Measurements from ENCODE around the gene XAB2.

Gene XAB2

GRCh38 chr19:7600721-7601120 is 28.6 kb downstream of the XAB2 start:
- no peak for DNase-seq (ENCODE audit: low read depth, low spot score)
- in situ Hi-C loops (cut with HindIII; ENCODE audit: low sequenced_read_pairs) = no loop called here
- no peak overlapping the region for H3K4me3 ChIP-seq (ENCODE audit: low read depth, low read length)
- no peak for TF ChIP-seq CTCF (IDR thresholded peaks at IDR 0.05; ENCODE audit: low read depth, low read length)

GRCh38 chr19:7598180-7598579 is 31.2 kb downstream of the XAB2 start:
- DNase-seq (ENCODE audit: low read depth, low spot score) = no peak
- in situ Hi-C loops (cut with HindIII; ENCODE audit: low sequenced_read_pairs) = no loop called here
- H3K4me3 ChIP-seq (ENCODE audit: low read depth, low read length) = no peak overlapping the region
- no peak for TF ChIP-seq CTCF (IDR thresholded peaks at IDR 0.05; ENCODE audit: low read depth, low read length)

- in situ Hi-C loops (cut with HindIII; ENCODE audit: low sequenced_read_pairs) = no loop called here
- DNase-seq (ENCODE audit: low read depth, low spot score) = no peak
- no peak overlapping the region for H3K4me3 ChIP-seq (ENCODE audit: low read depth, low read length)
- TF ChIP-seq CTCF (IDR thresholded peaks at IDR 0.05; ENCODE audit: low read depth, low read length) = no peak
Measured at GRCh38 chr19:7597689-7598088, 31.7 kb downstream of the XAB2 start.

- in situ Hi-C loops (cut with HindIII; ENCODE audit: low sequenced_read_pairs) = no loop called here
- DNase-seq (ENCODE audit: low read depth, low spot score) = no peak
- TF ChIP-seq CTCF (IDR thresholded peaks at IDR 0.05; ENCODE audit: low read depth, low read length) = no peak
- no peak overlapping the region for H3K4me3 ChIP-seq (ENCODE audit: low read depth, low read length)
Measured at GRCh38 chr19:7596211-7596937, 33.0 kb downstream of the XAB2 start.

- DNase-seq (ENCODE audit: low read depth, low spot score) = no peak
- no peak for TF ChIP-seq CTCF (IDR thresholded peaks at IDR 0.05; ENCODE audit: low read depth, low read length)
- in situ Hi-C loops (cut with HindIII; ENCODE audit: low sequenced_read_pairs) = no loop called here
- H3K4me3 ChIP-seq (ENCODE audit: low read depth, low read length) = peak within 1 kb of the TSS; percentile 7
Measured at GRCh38 chr19:7595466-7596133, 33.7 kb downstream of the XAB2 start, which contains the start of gene CAMSAP3. Gene CAMSAP3, plus strand, starts transcription at chr19:7595863. Its CDS starts 140 bp downstream, at chr19:7596003.

GRCh38 chr19:7590256-7590655 is 39.1 kb downstream of the XAB2 start:
- no peak for TF ChIP-seq CTCF (IDR thresholded peaks at IDR 0.05; ENCODE audit: low read depth, low read length)
- DNase-seq (ENCODE audit: low read depth, low spot score) = no peak
- H3K4me3 ChIP-seq (ENCODE audit: low read depth, low read length) = no peak overlapping the region
- in situ Hi-C loops (cut with HindIII; ENCODE audit: low sequenced_read_pairs) = no loop called here

All from astrocyte of the spinal cord (primary cell).